GM18520 (cell line): ENCODE measurements around the gene VTI1A.
"Not testable (repeated sequence)": the region's sequence is repeated elsewhere in the genome, so short reads cannot be mapped to it uniquely, and the experiment has no call there.

Experiments
- ATAC-seq: cut with Tn5 transposase; IDR thresholded peaks from one replicate; pipeline ENCODE4 v1.9.1; 2021; ENCODE audit not compliant: unreplicated experiment

VTI1A gene

DNA sequence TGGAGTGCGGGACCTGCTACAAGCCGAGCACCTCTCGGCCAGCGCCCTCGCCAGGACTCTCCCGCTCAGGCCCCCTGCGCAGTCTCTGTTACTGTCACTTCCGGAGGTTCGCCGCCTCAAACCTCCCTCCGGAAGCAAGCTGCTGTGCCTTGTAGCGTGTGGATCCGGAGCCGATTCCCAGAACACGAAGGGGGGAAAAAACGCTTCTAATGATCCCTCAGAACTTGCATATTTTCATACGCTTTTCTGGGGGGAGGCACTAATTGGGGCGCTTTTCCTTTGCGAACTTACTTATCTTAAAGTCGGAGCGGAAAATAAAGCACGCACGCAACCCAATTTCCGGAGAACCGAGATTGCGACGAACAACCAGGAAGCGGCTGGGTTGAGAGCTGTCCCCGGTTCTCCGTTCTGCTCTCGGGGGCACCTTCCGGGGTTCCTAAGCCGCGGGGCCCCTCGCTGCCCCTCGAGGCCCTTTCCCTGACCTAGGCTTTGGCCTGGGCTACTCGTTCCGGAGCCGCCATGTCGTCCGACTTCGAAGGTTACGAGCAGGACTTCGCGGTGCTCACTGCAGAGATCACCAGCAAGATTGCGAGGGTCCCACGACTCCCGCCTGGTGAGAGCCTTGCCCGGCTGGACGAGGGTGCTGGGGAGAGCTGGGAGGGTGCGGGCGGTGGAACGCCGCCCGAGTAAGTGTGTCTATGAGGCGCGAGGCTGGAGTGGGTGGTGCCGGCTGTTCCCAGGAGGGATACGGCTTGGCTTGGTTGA is at the start of gene VTI1A, which contains the start of gene ZDHHC6:
TSS of gene VTI1A (plus strand) at position 361 of the 765 bp plus-strand sequence. CDS start at position 520, 159 bp downstream.
TSS of gene ZDHHC6 (minus strand) at position 60 of the 765 bp plus-strand sequence. CDS start 1,478 bp downstream, outside the sequence.
- peak; percentile 87 for ATAC-seq

DNA sequence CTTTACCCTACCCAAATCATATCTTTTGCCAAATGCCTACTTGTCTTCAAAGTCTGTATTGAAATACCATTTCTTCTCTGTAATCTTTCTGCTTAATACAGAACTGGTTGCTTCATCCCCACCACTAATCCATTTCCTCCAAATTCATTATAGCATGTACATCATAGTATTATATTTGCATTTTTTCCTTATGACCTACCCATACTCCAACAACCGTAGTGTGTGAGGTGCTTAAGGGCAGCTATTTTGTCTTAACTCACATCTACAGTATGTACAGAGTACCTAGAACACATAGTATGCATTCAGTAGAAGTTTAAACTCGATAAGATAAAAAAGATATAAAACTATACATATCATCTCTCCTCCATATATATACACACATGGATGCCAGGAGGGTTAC is 49.4 kb upstream of the VTI1A start:
- no peak for ATAC-seq

DNA sequence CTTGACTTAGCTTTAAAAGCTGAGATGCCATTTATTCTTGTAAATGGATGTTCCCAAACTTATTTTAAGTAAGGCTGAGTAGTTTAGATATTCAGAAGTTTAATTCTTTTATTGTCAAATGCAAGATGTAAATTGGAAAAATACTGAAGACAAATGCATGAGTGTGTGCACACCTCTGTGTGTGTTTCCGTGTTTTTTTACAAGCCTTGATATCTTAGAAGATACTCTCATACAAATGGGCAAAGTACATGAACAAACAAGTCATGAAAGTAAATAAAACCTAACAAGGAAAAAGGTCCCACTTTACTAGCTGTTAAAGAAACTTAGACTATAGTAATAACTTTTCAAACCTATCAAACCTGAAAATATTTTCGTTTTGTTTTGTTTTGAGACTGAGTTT is 44.1 kb upstream of the VTI1A start:
- ATAC-seq = no peak

DNA sequence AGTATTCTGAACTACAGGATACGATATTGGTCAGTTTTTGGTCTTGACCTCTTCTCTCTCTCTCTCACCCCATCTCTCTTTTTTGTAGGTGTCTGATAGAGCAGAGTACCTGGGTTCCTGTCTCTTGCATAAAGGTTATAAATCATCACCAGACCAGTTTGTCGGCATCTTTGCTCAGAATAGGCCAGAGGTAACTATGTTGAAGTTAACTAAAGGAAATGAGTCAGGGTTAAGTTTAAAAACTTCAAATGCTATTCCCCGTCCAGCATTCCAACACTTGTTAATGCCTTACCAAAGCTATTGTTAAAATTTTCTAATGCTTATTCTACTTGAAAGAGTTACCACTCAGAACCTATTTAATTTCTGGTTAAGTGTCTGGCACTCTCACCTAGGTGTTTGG is 42.4 kb upstream of the VTI1A start:
- ATAC-seq = no peak

DNA sequence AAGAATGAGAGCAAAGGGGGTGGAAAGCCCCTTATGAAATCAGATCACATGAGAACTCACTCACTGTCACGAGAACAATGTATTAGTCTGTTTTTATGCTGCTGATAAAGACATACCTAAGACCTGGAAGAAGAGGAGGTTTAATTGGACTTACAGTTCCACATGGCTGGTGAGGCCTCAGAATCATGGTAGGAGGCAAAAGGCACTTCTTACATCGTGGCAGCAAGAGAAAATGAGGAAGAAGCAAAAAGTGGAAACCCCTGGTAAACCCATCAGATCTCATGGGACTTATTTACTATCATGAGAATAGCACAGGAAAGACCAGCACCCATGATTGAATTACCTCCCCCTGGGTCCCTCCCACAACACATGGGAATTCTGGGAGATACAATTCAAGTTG is 40.2 kb upstream of the VTI1A start:
- not testable (repeated sequence) for ATAC-seq

DNA sequence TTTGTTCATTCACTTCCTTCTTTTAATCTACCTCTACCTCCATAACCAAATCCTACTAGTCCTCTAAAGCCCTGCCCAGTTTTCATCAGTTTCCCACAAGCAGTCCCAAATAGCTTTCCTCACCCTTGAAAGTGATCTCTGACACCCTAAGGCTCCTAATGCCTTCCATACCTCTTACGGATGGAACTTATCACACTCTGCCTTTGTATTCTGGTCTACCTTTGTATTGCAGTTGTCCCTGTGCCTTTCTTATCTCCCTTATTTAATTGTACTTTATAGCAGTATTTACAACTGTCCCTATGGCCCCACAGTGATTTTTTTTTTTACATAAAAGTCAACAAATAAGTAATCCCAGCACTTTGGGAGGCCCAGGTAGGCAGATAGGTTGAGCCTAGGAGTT is 39.3 kb upstream of the VTI1A start:
- ATAC-seq = no peak

DNA sequence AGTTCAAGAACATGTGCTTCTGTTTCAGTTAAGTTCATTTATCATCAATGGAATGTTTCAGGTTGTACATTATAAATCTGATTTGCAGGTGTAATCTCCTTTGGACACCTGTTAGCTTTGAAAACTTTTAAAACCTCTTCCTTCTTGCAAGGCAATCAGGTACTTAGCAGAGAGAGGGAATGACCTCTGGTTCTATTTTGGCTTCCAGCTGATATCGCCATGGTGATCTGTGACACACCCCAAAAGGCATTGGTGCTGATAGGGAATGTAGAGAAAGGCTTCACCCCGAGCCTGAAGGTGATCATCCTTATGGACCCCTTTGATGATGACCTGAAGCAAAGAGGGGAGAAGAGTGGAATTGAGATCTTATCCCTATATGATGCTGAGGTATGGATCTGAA is 37.7 kb upstream of the VTI1A start:
- ATAC-seq = no peak

DNA sequence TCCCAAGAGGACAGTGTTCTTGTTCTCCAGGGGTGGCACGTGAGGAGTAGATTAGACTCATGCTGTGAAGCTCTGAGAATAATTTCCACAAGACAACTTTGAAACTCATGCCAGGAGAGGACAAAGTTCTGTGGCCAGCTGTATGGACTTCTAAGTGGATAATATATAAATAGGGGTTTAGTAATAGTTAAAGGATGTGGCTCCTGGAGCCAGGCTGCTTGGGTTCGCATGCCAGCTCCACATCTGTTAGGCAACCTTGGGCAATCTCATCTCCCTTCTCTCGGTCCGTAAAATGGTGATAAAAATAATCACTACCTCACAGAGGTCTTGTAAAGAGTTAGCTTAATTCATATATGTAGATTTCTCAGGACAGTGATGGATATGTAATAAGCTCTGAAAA is 37.3 kb upstream of the VTI1A start:
- no peak for ATAC-seq

DNA sequence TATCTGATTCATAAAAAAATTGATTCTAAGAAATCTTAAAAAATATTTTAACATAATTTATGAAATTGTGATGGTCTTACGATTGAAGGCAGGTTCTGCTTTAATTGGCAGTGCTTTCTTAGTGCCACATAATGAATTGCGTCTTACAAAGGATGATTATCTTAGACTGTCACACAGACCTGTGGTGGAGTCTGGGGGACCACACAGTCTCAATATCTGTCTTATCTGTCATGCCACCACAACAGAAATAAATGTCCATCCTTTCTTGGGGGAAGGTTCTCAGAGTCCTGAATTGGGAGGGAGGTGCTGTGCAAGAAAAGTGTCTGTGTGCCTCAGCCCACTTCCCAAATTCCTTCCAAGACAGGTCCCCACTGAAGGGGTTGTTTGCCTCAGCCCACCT is 34.3 kb upstream of the VTI1A start:
- no peak for ATAC-seq

DNA sequence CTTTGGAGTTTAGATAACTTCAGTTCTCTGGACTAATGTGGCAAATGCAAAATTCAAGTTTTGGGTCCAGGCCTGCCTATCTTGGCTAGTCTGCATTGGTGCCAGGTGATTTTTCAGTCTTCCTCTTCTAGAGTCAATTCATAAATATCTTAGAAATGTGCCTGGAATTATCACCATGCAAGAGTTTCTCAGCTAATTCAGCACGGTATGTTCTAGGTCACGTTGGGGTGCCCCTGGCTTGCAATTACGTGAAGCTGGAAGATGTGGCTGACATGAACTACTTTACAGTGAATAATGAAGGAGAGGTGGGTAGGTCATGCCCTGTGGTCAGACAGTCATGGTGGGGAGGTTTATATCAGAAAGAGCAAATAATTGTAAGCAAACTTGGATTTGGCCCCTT is 25.3 kb upstream of the VTI1A start:
- ATAC-seq = no peak

DNA sequence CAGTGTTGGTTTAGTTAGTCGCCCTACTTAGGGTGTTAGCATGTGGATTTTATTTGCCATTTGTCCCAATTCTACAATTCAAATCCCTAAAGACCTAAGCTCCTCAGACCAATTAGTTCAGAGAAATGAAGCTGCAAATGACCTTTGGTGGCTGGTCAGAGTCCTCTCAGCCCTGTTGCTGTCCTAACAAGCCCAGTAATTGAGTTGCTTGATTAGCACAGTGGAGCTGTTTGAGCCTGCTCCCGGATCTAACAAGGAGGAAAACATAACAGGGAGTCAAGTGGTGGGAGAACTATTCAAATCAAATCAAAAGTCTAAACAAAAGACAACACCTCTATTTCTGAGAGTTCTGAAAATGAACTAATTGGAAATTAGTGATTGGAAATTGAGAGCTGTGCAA is 22.4 kb upstream of the VTI1A start:
- no peak for ATAC-seq

DNA sequence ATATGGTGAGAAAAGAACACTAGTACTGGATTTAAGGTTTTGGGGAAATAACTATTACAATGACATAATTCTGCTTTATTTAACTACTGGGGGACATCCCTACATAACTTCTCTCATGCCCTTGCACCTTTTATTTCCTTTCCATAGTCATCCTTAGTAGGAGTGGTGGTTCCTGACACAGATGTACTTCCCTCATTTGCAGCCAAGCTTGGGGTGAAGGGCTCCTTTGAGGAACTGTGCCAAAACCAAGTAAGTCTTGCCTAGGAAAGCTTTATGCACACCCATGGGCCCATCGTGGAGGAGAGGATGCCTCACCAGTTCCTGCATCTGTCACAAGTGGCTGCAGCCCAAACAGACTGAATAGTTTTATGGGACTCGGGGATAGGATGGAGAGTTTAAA is 20.9 kb upstream of the VTI1A start:
- ATAC-seq = no peak

DNA sequence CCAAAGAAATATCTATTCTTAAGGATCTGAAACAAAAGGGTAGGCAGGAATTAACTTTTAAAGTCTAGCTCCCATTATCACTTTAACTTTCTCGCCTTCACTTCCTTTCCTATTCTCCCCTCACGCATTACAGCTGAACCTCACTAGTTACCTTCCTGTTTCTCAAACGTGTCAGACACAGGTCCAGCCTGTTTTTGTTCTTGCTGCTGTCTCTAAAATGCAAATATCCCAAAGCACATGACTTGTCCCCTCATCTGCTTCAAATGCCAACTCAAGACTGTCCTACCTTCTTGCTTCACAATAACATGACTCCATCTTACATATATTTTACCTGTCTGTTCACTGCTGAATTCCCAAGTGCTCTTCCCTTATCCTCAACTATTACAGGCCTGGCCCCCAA is 17.9 kb upstream of the VTI1A start:
- no peak for ATAC-seq

DNA sequence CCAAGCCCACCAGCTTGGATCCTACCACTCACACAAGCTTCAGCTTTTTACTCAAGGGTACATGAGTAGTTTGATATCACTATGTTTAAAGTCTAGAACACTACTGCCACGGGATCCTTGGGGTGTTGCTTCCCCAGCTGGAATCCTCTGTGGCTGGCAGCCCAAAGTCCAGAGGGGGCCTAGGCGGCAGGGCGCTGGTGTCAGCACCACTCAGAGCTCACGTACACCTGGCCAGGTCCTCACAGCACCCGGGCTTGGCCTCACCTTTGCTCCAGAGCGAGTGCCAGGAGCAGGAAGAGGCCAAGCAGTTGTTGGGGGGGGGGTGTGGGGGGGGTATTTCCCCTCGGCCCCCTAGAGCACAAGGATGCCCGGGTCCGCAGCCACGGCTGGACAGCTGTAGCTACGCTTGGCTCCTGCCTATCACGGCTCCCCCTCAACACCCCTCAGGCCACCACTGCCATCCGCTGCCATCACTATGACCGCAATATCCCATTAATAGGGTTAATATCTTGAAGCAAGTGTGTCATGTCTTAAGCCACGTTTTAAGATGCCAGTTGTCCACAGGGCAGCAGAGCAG is 17.3 kb upstream of the VTI1A start:
- ATAC-seq = no peak

DNA sequence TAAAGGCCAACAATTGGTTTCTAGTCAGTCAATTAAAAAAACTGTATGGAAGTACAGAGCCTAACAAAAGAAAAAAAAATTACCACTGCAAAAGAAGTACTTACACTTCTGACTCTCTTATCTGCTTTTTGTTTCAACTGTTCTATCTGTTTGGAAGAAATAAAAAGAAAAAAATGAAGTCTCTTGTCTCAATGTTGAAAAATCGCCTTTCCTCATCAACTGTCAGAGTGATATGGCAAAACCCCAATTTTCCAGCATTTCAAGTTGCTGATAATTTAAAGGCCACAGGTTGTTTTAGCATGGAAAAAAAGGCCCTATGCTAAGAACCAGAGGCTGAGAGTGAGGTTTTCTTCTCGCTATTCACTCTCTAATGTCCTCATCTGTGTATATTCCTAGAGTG is 13.9 kb upstream of the VTI1A start:
- ATAC-seq = no peak

DNA sequence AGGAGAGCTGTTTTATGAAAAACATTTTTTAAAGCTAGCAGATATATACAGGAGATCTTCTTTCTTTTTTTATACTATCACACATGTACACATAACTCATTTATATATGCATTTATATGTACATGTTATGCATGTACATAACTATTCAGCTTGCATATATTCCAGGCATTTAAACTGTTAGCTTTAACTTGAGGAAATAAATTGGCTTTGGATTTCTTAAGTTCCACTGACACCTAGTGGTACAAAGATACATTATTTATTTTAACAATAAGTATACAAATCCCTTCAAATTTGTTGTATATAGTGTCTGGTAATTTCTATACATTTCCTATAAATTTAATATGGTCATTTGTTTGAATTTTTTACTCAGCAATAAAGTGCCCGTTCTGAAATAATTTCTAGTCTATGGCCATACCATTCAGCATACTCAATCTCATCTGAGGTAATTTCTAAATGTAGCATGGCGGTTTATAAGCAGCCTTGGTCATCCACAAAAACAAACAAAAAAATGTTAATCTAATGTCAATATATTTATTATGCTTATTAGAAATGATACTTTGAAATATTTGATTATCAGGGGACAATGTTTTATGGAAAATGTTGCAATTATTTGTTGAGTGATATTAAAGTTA is 11.9 kb upstream of the VTI1A start:
- no peak for ATAC-seq

DNA sequence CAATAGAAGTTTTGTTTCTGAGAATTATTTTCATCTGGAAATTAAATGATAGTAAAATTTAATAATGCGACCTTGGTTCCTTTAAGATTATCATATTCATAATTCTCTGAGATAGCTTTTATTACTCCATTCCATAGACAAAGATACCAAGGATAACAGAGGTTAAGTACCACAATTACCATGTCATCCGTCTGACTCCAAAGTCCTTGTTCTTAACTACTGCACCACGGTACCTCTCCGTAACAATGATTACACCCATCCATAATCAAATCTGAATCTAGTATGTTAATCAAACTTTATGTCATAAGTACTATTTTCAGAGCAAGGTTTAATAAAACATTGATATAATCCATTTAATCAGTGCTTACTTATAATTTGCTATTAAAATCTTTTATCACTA is 8.7 kb upstream of the VTI1A start:
- no peak for ATAC-seq

DNA sequence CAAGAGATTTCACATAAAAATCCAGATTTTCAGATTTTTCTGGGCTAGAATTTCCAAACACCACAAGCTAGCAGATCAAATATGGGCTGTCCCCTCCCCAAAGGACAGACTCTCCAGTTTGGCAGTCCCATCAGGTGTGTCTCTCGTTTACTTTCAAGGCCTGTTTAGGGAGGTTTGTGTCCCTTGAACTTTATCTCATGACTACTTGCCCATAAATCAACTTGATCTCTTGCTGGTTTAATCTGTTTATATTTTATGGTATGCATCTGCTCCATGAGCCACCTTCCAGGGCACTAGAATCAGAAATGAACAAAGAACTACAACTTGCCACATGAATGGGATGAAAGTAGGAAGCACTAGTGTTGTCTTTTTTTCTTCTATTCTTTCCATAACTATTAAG is 5.5 kb upstream of the VTI1A start:
- no peak for ATAC-seq

DNA sequence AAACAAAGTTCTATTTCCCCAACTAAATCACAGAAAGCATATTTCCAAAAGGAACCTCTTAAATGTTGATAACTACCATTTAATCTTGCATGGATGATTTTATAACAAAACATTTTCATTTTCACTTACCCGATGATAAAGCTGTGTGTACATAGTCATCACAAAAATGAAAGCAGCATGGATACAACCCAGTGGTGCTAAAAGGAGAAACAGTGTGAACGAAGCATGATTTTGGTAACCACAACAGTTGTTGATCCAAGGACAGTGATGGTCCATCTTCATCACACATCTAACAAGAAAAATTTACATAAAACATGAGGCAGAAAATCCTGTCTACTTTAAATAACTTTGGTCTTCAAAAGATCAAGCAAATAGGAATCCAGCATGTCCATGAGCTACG is 5.0 kb upstream of the VTI1A start:
- no peak for ATAC-seq

DNA sequence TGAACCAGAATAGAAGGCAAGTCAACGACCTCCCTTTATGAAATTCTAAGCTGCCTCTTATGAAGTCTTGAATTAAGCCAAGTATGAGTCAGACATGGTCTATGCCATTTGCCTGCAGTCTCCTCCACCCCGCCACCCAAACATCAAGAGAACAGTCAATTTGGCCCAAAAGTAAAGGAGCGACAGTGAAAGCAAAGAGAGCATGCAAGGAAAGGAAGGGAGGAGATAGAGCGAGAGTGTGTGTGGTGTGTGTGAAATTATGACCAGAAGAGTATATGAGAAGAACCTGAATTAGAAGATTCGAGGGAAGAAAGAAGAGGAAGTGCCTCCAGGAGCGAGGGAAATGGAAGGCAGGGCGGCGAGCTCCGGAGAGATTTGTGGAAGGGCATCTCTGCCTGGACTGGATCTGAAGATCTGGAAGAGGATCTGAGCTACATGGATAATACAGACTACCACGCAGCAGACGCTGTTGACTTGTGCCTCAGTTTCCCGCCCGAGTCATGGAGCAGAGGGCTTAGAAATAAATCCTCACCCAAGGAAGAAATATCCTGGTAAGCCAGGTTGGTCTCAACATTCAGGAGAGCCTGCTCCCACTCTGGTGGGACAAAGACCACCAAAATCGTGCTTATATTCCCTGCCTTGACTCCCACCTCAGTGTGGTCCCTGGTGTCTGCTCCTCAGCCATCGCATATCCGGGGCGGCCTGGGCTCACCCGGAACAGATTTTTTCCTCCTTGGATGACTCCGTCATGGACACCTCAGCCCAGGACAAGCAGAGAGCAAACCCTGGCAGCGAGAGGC is 760 bp upstream of the VTI1A start:
- no peak for ATAC-seq

DNA sequence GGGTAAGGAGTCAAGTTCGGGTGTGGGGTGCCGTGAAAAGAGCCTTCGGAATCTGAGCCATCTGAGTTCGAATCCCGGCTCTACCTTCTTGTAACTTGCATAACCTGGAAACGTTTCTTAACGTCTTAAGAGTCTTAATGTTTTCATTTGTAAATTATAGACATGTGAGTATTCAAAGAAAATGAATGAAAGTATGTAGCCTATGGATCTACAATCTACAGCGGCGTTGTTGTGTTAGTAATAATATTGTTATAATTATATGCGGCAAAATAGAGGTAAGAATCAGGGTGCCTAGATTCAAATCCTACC is 559 bp downstream of the VTI1A start:
- no peak for ATAC-seq

DNA sequence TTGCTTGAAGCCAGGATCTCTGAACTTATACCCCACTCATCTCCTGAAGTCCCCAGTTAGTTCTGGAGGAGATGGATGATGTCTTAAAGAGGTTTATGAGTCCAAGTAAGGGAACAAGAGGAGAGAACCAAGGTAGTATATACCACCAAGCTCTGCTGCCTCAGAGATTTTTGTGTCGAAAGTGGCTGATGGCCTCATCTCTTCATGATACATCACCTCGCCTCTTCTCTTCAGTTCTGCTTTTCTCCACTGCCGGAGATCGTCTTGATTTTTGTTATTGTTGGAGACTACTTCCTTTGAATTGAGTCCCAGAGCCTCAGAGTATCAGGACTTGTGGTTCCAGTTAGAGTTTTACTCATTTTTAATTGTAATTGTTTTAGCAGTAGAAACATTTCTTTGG is 1.9 kb downstream of the VTI1A start:
- no peak for ATAC-seq
